Activated gamma-delta T cell treated with anti-CD3 and anti-CD28 coated beads, Interleukin-2, amount 50 U/mL, for 16 hours (primary cell): ENCODE measurements around the gene DERL3.

ENCODE experiments used
- DNase-seq: peaks from one replicate; pipeline ENCODE4 v3.0.0-alpha.2; 2020; ENCODE audit warnings: low read depth

The DERL3 gene

DNA sequence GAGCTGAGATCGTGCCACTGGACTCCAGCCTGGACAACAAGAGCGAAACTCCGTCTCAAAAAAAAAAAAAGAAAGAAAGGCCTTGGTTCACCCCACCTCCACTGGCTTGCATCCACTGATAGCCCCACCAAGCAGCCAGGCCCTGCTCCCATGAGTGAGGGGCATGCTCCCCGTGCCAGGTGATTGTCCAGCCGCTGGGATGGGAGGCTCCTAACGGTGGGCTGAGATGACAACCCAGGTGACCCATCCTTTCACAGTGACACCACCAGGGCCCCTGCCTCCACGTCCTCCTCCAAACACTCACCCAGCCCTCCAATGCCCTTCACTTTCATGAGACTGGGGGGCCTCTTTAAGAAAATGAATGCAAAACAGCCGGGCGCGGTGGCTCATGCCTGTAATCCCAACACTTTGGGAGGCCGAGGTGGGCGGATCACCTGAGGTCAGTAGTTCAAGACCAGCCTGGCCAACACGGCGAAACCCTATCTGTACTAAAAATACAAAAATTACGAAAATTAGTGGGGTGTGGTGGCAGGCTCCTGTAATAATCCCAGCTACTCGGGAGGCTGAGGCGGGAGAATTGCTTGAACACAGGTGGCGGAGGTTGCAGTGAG lies 8.6 kb upstream of the DERL3 start:
- no peak for DNase-seq

DNA sequence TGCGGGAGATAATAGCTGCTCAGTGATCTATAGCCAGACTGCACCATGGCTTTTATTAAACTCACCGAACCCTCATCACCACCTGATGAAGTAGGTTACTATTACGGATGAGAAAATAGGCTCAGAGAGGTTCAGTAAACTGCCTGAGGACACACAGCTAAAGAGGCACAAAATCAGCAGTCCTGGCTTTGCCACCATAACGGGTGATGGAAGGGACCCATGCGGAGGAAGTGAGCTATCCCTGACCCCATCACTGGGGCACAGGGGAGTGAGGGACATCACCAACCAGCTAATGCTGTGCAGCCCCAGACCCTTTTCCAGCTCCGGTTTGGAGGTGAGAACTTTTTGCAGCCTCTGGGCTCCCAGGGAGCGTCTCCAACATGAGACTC lies 7.3 kb upstream of the DERL3 start:
- no peak for DNase-seq

GRCh38 chr22:23845265-23846080 lies 6.7 kb upstream of the DERL3 start:
- DNase-seq, result no peak

GRCh38 chr22:23844739-23845202 lies 6.0 kb upstream of the DERL3 start:
- DNase-seq, result no peak

GRCh38 chr22:23842599-23842998 lies 3.8 kb upstream of the DERL3 start:
- no peak for DNase-seq

GRCh38 chr22:23841736-23842445 lies 3.1 kb upstream of the DERL3 start:
- no peak for DNase-seq

DNA sequence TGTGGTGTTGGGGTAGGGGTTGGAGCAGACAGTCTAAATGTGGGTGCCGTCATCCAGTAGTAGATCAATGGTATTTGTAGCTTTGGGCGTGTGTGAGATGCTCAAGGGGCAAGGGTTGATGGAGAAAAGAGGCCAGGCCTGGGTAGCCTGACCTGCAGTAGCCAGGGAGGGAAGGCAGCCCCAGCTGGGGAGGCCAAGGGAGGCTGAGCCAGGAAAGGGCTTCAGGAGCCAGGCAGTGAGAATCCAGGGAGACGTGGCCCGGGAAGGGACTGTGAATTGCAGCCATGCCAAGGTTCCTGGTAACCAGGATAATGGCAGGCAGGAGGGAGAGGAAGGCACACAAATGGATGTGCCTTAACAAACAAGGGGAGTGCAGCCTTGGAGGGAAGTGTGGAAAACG lies 2.5 kb upstream of the DERL3 start:
- DNase-seq, result no peak

- no peak for DNase-seq
These were observed 1.2 kb upstream of the DERL3 start for GRCh38 chr22:23840026-23840425.

DNA sequence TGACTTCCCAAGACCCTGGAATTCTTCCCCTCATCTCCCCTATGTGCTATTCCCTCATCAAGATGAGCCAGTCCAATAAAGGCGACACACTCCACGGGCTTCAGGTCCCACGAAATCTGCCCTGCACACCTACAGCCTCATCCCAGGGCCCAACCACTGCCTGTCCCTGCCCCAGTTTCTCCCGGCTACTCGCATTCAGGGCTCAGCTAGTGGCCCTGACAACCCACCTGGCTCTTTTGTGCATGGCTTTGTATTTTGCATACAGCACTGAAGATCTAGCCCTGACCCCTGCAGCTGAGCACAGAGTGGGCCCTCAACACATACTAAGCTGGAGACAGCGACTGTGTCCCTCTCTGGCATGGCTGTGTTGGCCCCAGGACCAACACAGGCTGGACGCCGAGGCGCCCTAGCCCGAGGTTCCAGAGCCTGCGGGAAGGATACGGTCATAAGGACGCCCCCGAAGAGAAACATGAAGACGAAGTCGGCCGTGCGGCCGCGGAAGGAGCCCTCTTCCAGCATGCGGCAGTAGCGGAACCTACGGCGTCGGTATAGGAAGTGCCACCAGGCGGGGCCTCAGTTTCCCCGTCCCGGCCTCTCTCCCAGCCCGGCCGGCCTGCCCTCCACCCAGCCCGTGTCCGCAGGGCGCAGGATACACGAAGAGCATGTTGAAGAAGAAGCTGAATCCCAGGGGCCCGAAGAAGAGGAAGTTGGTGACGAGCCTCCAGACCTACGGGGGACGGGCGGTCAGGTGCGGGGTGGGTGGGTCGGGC lies 710 bp downstream of the DERL3 start:
- DNase-seq, result no peak

- no peak for DNase-seq
These were observed 1.3 kb downstream of the DERL3 start for GRCh38 chr22:23837496-23837859.

DNA sequence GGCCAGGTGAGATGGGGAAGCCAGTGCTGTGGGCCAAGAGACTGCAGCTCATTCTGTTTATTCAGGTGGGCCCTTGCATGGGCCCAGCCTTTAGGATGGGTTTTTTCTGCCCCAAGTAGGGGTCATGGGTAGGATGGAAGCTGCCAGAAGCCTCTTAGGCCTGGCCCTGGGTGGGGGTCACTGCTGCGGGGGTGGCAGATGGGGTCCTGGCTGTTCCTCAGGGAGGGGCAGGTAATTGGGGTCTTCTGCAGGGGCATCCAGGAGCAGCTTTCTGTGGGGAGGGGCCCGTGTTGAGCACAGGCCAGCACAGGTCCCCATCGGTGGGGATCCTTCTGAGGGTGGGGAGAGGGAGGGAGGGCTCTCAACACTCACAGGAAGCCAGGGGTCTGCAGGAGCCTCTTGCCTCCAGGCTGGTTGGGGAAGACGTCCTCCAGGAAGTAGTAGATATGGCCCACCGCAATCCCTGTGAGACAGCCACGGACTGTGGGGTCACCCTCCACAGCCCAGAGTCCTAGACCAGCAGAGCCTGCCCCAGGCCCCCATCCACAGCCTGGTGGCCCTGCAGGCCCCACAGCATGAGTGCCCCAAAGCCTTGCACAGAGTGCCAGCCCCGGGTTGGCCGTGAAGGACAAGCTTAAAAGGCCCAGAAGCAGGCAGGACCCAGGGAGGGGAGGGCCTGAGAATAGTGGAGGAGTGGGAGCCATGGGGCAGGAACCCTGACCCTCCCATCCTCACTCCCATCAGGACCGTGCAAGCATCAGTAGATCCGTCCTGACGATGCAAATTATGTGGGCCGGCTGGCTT lies 1.9 kb downstream of the DERL3 start:
- no peak for DNase-seq

DNA sequence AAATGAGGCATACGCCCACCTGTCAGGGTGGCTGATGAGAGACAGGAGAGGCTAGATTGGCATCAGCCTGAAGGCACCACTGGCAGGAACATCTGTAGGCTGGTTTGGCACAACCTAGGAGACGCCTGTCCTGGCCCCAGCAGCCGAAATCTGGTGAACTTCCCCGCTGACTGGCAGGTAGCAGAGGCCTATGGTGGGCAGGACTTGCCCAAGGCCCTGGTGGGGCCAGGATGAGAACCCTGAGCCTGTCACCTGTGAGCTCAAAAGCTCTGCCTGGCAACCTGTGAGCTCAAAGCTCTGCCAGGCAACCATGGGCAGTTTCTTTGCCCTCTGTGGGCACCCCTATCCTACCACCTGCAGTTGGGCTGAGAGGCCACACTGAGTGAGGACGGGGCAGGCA lies 2.5 kb downstream of the DERL3 start:
- DNase-seq, result no peak

- no peak for DNase-seq
These were observed 3.2 kb downstream of the DERL3 start for GRCh38 chr22:23835484-23836144.

GRCh38 chr22:23834793-23835483 lies 3.9 kb downstream of the DERL3 start:
- no peak for DNase-seq

DNA sequence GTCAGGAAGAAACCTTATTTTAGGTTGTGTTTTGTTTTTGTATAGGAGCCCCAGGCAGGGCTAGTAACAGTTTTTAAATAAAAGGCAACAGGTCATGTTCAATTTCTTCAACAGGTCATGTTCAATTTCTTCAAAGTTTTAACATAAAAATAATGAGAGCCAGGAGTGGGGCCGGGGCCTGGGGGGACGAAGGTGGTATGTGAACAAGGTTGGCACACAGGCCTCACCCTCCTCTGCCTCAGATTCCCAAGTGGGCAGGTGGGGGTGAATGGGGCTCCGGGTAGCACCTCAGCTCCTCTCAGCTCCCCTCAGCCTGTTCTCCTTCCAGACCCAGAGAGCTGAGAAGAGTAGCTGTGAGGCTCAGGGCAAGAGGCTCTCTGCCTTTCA lies 4.4 kb downstream of the DERL3 start:
- DNase-seq, result no peak

- DNase-seq, result no peak
These were observed 4.9 kb downstream of the DERL3 start for GRCh38 chr22:23833911-23834317.

DNA sequence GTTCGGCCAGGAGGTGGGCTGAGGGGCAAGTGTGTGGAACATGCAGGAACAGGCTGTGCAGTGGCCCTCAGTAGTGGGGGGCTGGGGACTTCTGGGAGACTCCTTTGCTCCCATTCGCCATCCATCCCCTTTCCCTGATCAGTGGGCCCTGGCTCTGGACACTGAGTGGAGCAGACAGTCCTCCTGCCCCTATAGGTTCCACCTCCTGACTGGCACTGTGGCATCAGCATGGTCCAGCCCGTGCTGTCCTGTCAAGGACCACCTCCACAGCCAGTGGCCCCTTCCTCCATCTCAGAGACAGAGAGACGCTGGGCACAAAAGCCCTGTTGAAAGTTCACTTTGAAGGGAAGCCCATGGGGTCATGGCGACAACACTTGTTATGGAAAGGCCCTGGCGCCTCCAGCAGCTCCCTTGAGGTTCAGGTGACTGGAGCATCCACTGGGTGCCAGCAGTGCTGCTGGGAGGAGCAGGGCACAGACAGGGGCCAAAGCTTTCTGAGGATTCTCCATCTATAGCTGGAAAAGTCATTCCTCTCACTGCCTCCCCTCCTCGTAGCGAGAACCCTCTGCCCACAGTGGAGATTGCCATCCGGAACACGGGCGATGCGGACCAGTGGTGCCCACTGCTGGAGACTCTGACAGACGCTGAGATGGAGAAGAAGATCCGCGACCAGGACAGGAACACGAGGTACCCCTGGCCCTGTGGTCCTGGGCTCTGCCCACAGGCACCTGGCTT lies 5.6 kb downstream of the DERL3 start:
- DNase-seq, result no peak

GRCh38 chr22:23832226-23833016 lies 6.4 kb downstream of the DERL3 start:
- DNase-seq, result no peak

DNA sequence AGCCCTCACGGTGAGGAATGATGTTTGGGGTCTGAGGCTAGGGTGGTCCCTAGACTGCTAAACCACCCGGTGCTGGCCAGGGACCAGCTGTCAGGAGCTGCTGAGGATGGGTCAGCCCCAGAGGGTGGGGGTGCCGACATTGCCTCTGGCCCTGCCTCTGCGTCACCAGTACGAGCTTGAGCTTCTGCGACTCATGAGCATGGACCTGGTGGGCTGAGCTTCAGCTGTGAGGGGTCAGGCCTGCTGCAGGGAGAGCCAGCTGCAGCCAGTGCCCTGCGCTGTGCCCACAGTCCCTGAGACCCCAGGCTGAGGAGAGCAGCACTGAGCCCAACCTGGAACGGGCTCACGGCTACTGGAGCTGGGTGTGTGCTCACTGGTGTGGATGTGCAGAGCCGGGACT lies 7.0 kb downstream of the DERL3 start:
- DNase-seq, result no peak
